ENCODE data around the gene ZSCAN2.
"Not testable (repeated sequence)": the region's sequence is repeated elsewhere in the genome, so short reads cannot be mapped to it uniquely, and the experiment has no call there.

Gene ZSCAN2

GRCh38 chr15:84600687-84601554 is at the start of gene ZSCAN2:
Gene ZSCAN2, plus strand, starts transcription at chr15:84601009. Its CDS starts 2,919 bp downstream, at chr15:84603928.
- TF ChIP-seq CTCF (IDR thresholded peaks at IDR 0.05; ENCODE audit: borderline replicate concordance, control extremely low read depth, extremely low read depth, insufficient read depth, missing control alignments), result no peak
- in situ Hi-C loops (cut with MboI; ENCODE audit: low sequenced_read_pairs, unreplicated experiment), result loop anchor here (25.0 kb wide), 1 partner anchor 586 kb away; no protein-coding TSS in a partner anchor
- peak; percentile 95 for DNase-seq (ENCODE audit: low spot score)

DNA sequence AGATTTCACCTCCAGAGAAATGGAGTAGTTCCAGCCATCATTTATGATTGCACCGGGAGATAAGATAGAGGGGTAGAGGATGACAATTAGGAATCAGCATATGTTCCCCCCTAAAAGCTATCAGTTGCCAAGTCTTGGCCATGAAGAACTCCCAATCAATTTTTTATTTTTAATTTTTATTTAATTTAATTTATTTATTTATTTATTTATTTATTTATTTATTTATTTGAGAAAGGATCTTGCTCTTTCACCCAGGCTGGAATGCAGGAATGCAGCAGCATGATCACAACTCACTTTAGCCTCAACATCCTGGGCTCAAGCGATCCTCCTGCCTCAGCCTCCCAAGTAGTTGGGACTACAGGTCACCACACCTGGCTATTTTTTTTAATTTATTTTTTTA is 49.2 kb upstream of the ZSCAN2 start:
- in situ Hi-C loops (cut with MboI; ENCODE audit: low sequenced_read_pairs, unreplicated experiment); DNase-seq (ENCODE audit: low spot score): not testable (repeated sequence)

DNA sequence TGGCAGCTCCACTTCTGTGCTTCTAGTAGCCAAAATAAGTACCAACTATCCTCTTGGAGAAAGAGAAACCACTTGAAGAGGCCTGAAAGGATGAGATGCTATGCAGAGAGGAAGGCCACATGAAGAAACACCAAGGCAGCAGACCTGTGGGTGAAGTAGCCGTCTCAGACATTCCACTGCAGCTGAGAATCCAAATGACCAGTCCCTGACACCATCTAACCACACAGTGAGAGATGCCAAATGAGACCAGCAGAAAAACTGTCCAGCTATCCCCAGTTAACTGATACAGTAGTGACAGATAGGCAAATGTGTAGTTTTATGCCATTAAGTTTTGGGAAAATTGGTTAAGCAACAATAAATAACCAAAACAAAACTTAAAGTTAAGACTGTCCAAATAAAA is 47.9 kb upstream of the ZSCAN2 start:
- TF ChIP-seq CTCF (IDR thresholded peaks at IDR 0.05; ENCODE audit: borderline replicate concordance, control extremely low read depth, extremely low read depth, insufficient read depth, missing control alignments), result no peak
- in situ Hi-C loops (cut with MboI; ENCODE audit: low sequenced_read_pairs, unreplicated experiment), result no loop called here
- DNase-seq (ENCODE audit: low spot score), result no peak

DNA sequence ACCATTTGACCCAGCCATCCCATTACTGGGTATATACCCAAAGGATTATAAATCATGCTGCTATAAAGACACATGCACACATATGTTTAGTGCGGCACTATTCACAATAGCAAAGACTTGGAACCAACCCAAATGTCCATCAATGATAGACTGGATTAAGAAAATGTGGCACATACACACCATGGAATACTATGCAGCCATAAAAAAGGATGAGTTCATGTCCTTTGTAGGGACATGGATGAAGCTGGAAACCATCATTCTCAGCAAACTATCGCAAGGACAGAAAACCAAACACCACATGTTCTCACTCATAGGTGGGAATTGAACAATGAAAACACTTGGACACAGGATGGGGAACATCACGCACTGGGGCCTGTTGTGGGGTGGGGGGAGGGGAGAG is 44.1 kb upstream of the ZSCAN2 start:
- DNase-seq (ENCODE audit: low spot score); in situ Hi-C loops (cut with MboI; ENCODE audit: low sequenced_read_pairs, unreplicated experiment): not testable (repeated sequence)

DNA sequence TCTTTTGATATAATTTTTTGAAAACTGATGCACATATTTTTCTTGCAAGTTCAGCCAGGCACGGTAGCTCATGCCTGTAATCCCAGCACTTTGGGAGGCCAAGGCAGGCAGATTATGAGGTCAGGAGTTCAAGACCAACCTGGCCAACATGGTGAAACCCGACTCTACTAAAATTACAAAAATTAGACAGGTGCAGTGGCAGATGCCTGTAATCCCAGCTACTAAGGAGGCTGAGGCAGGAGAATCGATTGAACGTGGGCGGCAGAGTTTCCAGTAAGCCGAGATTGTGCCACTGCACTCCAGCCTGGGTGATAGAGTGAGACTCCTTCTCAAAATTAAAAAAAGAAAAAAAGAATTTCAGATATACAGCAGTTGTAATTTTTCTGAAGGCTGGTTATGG is 32.8 kb upstream of the ZSCAN2 start:
- DNase-seq (ENCODE audit: low spot score); in situ Hi-C loops (cut with MboI; ENCODE audit: low sequenced_read_pairs, unreplicated experiment): not testable (repeated sequence)

GRCh38 chr15:84570164-84570735 is 30.6 kb upstream of the ZSCAN2 start:
- in situ Hi-C loops (cut with MboI; ENCODE audit: low sequenced_read_pairs, unreplicated experiment), result no loop called here
- no peak for TF ChIP-seq CTCF (IDR thresholded peaks at IDR 0.05; ENCODE audit: borderline replicate concordance, control extremely low read depth, extremely low read depth, insufficient read depth, missing control alignments)
- peak; percentile 53 for DNase-seq (ENCODE audit: low spot score)

GRCh38 chr15:84572231-84572630 is 28.6 kb upstream of the ZSCAN2 start:
- in situ Hi-C loops (cut with MboI; ENCODE audit: low sequenced_read_pairs, unreplicated experiment), result no loop called here
- no peak for DNase-seq (ENCODE audit: low spot score)
- TF ChIP-seq CTCF (IDR thresholded peaks at IDR 0.05; ENCODE audit: borderline replicate concordance, control extremely low read depth, extremely low read depth, insufficient read depth, missing control alignments), result no peak

- in situ Hi-C loops (cut with MboI; ENCODE audit: low sequenced_read_pairs, unreplicated experiment), result no loop called here
- no peak for DNase-seq (ENCODE audit: low spot score)
- no peak for TF ChIP-seq CTCF (IDR thresholded peaks at IDR 0.05; ENCODE audit: borderline replicate concordance, control extremely low read depth, extremely low read depth, insufficient read depth, missing control alignments)
Measured at GRCh38 chr15:84575493-84575892, 25.3 kb upstream of the ZSCAN2 start.

DNA sequence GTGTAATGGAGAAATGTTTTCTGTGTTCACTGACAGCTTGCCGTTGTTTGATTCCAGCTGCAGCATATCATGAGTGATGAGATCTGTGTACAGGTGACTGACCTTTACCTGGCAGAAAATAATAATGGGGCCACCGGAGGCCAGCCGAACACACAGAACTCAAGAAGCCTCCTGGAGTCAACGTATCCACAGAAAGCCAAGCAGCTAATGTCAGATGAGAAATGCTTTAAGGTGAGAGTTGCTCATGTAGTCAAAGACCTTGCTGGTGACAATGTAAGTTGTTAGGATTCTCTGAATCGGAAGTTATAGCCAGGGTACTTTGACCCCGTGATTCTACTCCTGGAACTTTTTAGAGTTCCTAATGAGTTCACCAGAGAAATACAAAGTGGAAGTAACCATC is 22.9 kb upstream of the ZSCAN2 start:
- in situ Hi-C loops (cut with MboI; ENCODE audit: low sequenced_read_pairs, unreplicated experiment); DNase-seq (ENCODE audit: low spot score): not testable (repeated sequence)

- DNase-seq (ENCODE audit: low spot score); in situ Hi-C loops (cut with MboI; ENCODE audit: low sequenced_read_pairs, unreplicated experiment): not testable (repeated sequence)
Measured at GRCh38 chr15:84579261-84579721, 21.5 kb upstream of the ZSCAN2 start.

- not testable (repeated sequence) for DNase-seq (ENCODE audit: low spot score)
- in situ Hi-C loops (cut with MboI; ENCODE audit: low sequenced_read_pairs, unreplicated experiment), result loop anchor here (10.0 kb wide), 1 partner anchor 343 kb away; no protein-coding TSS in a partner anchor
Measured at GRCh38 chr15:84581676-84582428, 19.0 kb upstream of the ZSCAN2 start.

Measured in GM13976 (cell line).